Gastrocnemius medialis (tissue), 4 donors: ENCODE measurements around the gene CCL16. TPM values are rescaled to one million over a fixed set of nuclear protein-coding genes. Genes with fewer than 3 reads are reported as not detected.

Source experiments
- ATAC-seq, 2 donors: fragments of 150-250 bp; one replicate each; pipeline ENCODE4 v1.9.1; 2016
- DNase-seq, 2 donors: peaks; one replicate each; pipeline ENCODE4 v3.0.0-alpha.2; 2019
- H3K27ac ChIP-seq, 4 donors: fragments of 200-600 bp; sonication (generic); 1 replicate in 1 of 4; 2 replicates in 3 of 4; pipeline ENCODE4 v1.5.1; 2016 to 2018; ENCODE audit warnings: mild to moderate bottlenecking in 2 of 4, moderate library complexity in 1 of 4
- H3K27me3 ChIP-seq, 3 donors: fragments of 200-600 bp; sonication (generic) in 2 of 3; 1 replicate in 1 of 3; 2 replicates in 2 of 3; pipeline versions ENCODE4 v1.5.1 to v1.6.0; 2016 to 2019; ENCODE audit warnings: mild to moderate bottlenecking in 1 of 3, moderate library complexity in 1 of 3
- H3K36me3 ChIP-seq, 2 donors: fragments of 200-600 bp; sonication (generic) in 1 of 2; one replicate each; pipeline ENCODE4 v1.5.1; 2017 to 2018
- H3K4me1 ChIP-seq, 2 donors: fragments of 200-600 bp; sonication (generic) in 1 of 2; one replicate each; pipeline ENCODE4 v1.5.1; 2016 to 2017; ENCODE audit warnings: mild to moderate bottlenecking in 2 of 2
- H3K4me3 ChIP-seq, 4 donors: fragments of 200-600 bp; sonication (generic) in 3 of 4; 1 replicate in 1 of 4; 2 replicates in 3 of 4; pipeline ENCODE4 v1.5.1; 2016 to 2019; ENCODE audit warnings: mild to moderate bottlenecking in 2 of 4
- H3K9me3 ChIP-seq, 3 donors: fragments of 200-600 bp; sonication (generic) in 2 of 3; 1 replicate in 1 of 3; 2 replicates in 2 of 3; pipeline ENCODE4 v1.5.1; 2016 to 2019
- POLR2A ChIP-seq, 2 donors: fragments of 450-650 bp; IDR thresholded peaks; one replicate each; pipeline ENCODE4 v1.6.1; 2017; ENCODE audit warnings: antibody characterized with exemption in 2 of 2, mild to moderate bottlenecking in 2 of 2, moderate library complexity in 2 of 2
- in situ Hi-C, 4 donors: fragments of 200-750 bp; cut with MboI; loops; one replicate each; pipeline versions ENCODE4 v1.15.0 to v1.8.0; 2017; ENCODE audit warnings: low sequenced_read_pairs in 4 of 4
- intact Hi-C: fragments of 100-400 bp; cut with DNase I; formaldehyde crosslinking; loops from one replicate; pipeline ENCODE4 v1.15.1; 2023; ENCODE audit warnings: low total_unique reads
- total RNA-seq, 4 donors: library from RNA; depleted of rRNA; stranded (reverse); fragments of >200 nt; gene quantifications; one replicate each; pipeline versions ENCODE4 v1.1.0 to v1.2.3, GENCODE V29; 2016
- TF ChIP-seq, protein P1 (sequence below), 5 experiments: fragments of 450-650 bp in 3 of 5; fragments of 200-600 bp in 2 of 5; sonication (generic) in 2 of 5; IDR thresholded peaks in 4 of 5; conservative IDR thresholded peaks in 1 of 5; 1 replicate in 4 of 5; 2 replicates in 1 of 5; pipeline ENCODE4 v1.5.1; 2016 to 2019; ENCODE audit warnings: antibody characterized with exemption in 5 of 5, mild to moderate bottlenecking in 3 of 5, moderate library complexity in 3 of 5

Gene CCL16
- total RNA-seq, 4 donors from 2014 or later, result 0.33 TPM; not detected in 3

DNA sequence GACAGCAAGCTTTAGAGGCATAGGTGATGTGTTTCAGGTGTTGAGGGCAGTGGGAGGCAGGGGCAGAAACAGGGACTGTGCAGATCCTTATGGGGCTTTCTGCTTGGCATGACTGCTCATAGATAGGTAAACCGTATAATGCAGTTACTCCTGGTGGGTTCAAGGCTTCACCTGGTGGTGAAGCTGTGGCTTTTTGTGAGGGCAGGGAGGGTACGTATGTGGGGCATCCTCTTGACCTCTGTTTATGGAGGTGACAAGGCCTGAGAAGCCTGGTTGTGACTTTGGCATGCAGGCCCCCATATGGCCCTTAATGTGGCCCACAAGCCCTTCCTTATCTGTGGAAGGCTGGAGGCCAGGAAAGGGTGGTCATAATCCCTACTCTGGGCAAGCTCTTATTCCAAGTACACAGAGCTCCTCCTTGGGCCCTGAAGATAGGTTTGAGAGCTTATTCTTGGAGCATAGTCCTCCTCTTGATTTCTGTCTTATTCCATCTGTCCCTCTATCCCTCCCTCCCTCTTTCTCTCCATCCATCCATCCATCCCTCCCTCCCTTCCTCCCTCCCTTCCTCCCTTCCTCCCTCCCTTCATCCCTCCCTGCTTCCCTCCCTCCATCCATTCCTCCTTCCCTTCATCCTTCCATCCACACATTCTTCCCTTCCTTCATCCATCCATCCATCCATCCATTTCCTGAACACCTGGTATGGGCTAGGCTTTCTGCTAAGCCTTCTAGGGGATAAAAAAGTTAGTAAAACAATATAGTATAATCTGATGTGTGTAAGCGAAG, 1.3 kb upstream of the CCL16 start:
- no peaks in the 10 kb centered on the region for H3K36me3 ChIP-seq
- H3K27ac ChIP-seq, result no peak overlapping the region
- H3K9me3 ChIP-seq, result no peaks in the 10 kb centered on the region
- H3K27me3 ChIP-seq, result no peaks in the 10 kb centered on the region
- TF ChIP-seq, protein P1, sequence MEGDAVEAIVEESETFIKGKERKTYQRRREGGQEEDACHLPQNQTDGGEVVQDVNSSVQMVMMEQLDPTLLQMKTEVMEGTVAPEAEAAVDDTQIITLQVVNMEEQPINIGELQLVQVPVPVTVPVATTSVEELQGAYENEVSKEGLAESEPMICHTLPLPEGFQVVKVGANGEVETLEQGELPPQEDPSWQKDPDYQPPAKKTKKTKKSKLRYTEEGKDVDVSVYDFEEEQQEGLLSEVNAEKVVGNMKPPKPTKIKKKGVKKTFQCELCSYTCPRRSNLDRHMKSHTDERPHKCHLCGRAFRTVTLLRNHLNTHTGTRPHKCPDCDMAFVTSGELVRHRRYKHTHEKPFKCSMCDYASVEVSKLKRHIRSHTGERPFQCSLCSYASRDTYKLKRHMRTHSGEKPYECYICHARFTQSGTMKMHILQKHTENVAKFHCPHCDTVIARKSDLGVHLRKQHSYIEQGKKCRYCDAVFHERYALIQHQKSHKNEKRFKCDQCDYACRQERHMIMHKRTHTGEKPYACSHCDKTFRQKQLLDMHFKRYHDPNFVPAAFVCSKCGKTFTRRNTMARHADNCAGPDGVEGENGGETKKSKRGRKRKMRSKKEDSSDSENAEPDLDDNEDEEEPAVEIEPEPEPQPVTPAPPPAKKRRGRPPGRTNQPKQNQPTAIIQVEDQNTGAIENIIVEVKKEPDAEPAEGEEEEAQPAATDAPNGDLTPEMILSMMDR (IDR thresholded peaks at IDR 0.05 in 4 of 5, conservative IDR thresholded peaks at IDR 0.05 in 1 of 5), result no peak
- TF ChIP-seq POLR2A (IDR thresholded peaks at IDR 0.05), result no peak
- intact Hi-C loops, result no loop called here
- no peak overlapping the region for H3K4me3 ChIP-seq
- ATAC-seq (no peak), DNase-seq (no peak)
- in situ Hi-C loops, result loop anchor here in 1 of 4 donors (25.0 kb wide), 1 partner anchor 155 kb away; no protein-coding TSS in a partner anchor
- peaks cover 0 to 3% of the 10 kb centered on the region in 2 donors for H3K4me1 ChIP-seq

DNA sequence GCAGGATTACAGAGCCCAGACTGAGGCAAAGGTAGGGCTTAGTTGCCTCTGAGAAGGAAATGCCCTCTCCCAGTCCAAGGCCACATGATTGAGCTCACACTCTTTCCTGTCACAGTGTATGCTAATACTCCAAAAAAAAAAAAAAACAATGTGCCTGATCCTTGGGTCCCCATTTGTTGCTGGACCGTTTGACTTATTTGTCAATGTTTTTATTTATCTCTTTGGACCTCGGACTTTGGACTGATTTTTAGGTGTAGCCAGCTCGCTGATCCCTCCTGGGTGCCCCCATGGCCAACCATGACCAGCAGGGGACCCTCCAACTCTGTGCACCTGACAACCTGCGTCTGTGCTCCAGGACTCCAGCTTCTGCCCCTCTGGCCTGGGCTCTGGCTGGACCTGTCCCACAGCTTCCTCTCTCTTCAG, 622 bp upstream of the CCL16 start:
- Histone ChIP-seq H3K4me1 (peaks cover 0 to under 1% of the 10 kb centered on the region in 2 donors), H3K27me3 (no peaks in the 10 kb centered on the region), H3K9me3 (no peaks in the 10 kb centered on the region), H3K27ac (no peak overlapping the region), H3K36me3 (no peaks in the 10 kb centered on the region), H3K4me3 (no peak overlapping the region)
- no peak for DNase-seq
- intact Hi-C loops, result no loop called here
- ATAC-seq, result no peak
- in situ Hi-C loops, result loop anchor here in 1 of 4 donors (25.0 kb wide), 1 partner anchor 155 kb away; no protein-coding TSS in a partner anchor
- TF ChIP-seq POLR2A (IDR thresholded peaks at IDR 0.05), result no peak
- TF ChIP-seq, protein P1 (IDR thresholded peaks at IDR 0.05 in 4 of 5, conservative IDR thresholded peaks at IDR 0.05 in 1 of 5), result no peak

DNA sequence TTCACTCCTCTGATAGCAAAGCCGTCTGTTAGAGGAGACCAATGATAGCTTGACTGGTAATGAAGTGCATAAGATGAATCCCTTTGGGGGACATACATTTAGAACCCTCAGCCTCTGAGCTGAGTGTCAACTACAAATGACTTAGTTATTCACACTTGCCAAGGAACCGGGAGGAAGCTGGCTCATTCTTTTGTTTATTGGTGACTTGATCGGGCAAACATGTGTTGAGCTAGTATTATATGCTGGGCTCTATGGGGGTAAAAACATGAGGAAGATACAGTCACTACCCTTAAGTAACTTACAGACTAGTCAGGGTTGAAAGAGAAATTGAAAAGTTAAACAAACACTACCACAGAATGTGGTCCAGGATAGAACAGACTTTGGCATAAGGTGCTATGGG, 3.0 kb downstream of the CCL16 start:
- no peak overlapping the region for H3K4me3 ChIP-seq
- intact Hi-C loops (loop anchor here (10.0 kb wide), 1 partner anchor 166 kb away; no protein-coding TSS in a partner anchor), in situ Hi-C loops (loop anchor here in 2 of 4 donors (10.0 to 25.0 kb wide), 3 partner anchors 159 to 506 kb away; partner anchors contain the start of gene ZNHIT3 (in 1 of the 2))
- no peak overlapping the region for H3K27ac ChIP-seq
- H3K9me3 ChIP-seq, result no peaks in the 10 kb centered on the region
- H3K27me3 ChIP-seq, result no peaks in the 10 kb centered on the region
- no peak for TF ChIP-seq POLR2A (IDR thresholded peaks at IDR 0.05)
- TF ChIP-seq, protein P1 (IDR thresholded peaks at IDR 0.05 in 4 of 5, conservative IDR thresholded peaks at IDR 0.05 in 1 of 5), result no peak
- no peak for ATAC-seq
- DNase-seq, result no peak
- H3K36me3 ChIP-seq, result no peaks in the 10 kb centered on the region
- H3K4me1 ChIP-seq, result no peaks in the 10 kb centered on the region

DNA sequence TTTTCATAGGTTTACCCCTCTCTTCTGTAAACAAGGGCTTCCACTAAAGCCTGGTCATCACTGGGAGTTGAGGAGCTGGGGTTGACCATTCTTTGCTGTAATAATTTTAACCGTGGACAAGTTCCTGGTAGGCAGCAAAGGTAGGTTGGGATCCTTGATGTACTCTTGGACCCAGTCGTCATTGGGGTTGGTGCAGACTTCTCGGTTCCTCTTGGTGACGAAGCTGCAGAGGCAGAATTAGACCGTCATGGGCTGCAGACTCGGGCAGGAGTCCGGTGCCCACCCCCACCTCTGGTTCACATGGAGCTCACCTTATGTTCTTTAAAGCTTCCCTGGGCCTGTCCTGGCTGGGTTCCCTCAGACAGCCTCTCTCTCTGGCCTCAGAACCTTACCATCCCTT, 3.8 kb downstream of the CCL16 start:
- H3K4me3 ChIP-seq, result no peak overlapping the region
- H3K27ac ChIP-seq, result no peak overlapping the region
- TF ChIP-seq, protein P1 (IDR thresholded peaks at IDR 0.05 in 4 of 5, conservative IDR thresholded peaks at IDR 0.05 in 1 of 5), result no peak
- no peak for TF ChIP-seq POLR2A (IDR thresholded peaks at IDR 0.05)
- H3K36me3 ChIP-seq, result no peaks in the 10 kb centered on the region
- H3K9me3 ChIP-seq, result no peaks in the 10 kb centered on the region
- in situ Hi-C loops (loop anchor here in 2 of 4 donors (10.0 to 25.0 kb wide), 3 partner anchors 160 to 507 kb away; partner anchors contain the start of gene ZNHIT3 (in 1 of the 2)), intact Hi-C loops (loop anchor here (10.0 kb wide), 1 partner anchor 167 kb away; no protein-coding TSS in a partner anchor)
- peaks cover 0 to 6% of the 10 kb centered on the region in 2 donors for H3K4me1 ChIP-seq
- ATAC-seq (no peak), DNase-seq (no peak)
- no peaks in the 10 kb centered on the region for H3K27me3 ChIP-seq
